Stimulated activated CD8-positive, alpha-beta memory T cell treated with anti-CD3 and anti-CD28 coated beads, Interleukin-7, amount 100 ng/mL, for 4 hours (primary cell): ENCODE data around the gene TNFAIP2.

Source experiments
- DNase-seq, 2 donors: peaks; one replicate each; pipeline ENCODE4 v3.0.0-alpha.2; 2020; ENCODE audit warnings: low read depth in 2 of 2

The TNFAIP2 gene

GRCh38 chr14:103122947-103123633, at the start of gene TNFAIP2:
TSS of gene TNFAIP2 (plus strand) at chr14:103123461. CDS start at chr14:103126458, 2,997 bp downstream.
- no peak for DNase-seq

DNA sequence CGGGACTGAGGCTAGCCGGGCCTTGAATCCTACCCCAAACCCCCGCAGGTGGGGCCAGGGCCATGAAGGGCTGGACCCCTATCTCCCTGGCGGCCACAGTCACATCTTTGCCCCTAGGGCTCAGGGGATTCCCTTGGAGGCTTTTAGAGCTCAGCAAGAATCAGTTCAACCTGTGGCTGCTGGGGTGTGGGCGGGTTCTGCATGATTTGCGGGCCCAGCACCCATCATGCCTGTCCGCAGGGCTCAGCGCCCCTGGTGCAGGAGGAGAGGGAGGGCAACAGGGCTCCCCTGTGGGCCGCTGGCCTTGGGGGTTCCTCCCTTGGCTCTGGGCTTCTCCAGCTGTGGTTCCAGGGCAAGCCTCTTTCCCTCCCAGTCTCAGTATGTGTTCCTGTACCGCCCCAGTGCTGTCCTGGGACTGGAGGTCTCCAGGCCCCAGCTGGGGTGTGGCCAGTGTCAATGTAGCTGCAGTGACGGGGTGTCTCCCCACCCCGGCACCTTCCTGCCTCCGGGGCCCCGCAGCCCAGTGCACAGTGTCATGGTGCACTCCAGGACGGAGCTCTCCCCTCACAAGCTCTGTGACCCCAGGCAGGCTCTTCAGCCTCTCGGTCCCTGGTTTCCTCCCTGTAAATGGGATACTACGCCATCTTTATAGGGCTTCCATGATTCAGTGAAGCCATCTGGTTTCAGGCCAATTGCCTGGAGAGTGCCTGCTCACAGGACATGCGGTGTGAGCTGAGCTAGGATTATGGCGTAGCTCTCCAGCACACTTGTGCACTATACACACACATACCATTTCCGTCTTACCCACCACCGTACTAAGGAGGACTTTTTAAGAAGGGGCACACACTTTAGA, 49.2 kb upstream of the TNFAIP2 start:
- no peak for DNase-seq

- peak in 1 of 2 donors; percentile 23 for DNase-seq
Measured at GRCh38 chr14:103074729-103075367, 48.4 kb upstream of the TNFAIP2 start.

GRCh38 chr14:103078420-103078749, 44.9 kb upstream of the TNFAIP2 start:
- peak; percentile 61 to 70 for DNase-seq

DNA sequence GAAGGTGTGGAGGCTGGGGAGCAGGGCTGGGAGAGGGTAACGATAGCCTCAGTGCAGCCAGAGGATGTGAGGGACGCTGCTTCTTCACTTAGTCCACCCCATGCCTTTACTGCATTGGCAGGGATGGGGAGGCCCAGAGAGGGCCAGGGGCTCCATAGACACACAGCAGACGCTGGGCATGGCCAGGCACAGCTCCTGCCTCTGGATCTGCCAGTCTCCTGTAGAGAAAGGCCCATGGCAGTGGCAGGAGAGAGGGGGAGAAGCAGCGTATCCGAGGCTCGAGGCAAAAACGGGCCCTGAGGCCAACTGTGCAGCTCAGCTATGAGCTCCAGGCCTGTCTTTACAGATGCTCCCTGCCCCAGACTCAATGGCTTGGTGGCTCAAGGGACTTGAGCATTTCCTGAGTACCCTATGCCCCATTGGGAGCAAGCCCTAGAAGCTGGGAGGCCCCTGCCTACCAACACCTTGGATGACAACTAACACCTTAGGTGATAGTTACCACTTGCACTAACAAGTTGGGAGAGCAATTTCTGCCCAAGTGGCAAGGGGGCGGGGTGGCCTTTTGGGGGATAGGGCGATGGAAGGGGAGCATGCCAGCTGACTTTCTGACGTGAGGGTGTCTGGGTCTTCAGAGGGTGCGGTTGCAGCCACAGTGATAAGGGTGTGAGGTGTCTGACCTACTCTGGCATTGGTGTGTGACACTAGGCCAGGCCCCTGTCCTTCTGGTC, 44.2 kb upstream of the TNFAIP2 start:
- no peak for DNase-seq

DNA sequence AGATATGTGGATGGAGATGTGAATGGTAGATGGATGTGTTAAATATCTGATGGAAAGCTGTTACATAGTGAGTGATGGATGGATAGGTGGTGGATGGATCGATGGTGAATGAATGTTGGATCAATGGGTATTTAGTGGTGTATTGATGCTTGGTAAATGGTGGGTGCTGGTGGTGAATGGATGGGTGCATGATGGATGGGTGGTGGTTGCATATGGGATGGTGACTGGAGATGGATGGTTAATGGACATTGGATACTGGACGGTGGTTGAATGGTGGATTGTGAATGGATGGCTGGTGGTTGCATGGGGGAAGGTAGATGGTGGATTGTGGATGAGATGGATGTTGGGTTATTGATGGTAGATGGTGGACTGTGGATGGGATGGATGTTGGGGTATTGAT, 41.3 kb upstream of the TNFAIP2 start:
- DNase-seq: no peak

- no peak for DNase-seq
Measured at GRCh38 chr14:103084021-103084919, 39.0 kb upstream of the TNFAIP2 start, which contains the start of gene LBHD2. TSS of gene LBHD2 (plus strand) at chr14:103084210. CDS start at chr14:103086013, 1,803 bp downstream.

DNA sequence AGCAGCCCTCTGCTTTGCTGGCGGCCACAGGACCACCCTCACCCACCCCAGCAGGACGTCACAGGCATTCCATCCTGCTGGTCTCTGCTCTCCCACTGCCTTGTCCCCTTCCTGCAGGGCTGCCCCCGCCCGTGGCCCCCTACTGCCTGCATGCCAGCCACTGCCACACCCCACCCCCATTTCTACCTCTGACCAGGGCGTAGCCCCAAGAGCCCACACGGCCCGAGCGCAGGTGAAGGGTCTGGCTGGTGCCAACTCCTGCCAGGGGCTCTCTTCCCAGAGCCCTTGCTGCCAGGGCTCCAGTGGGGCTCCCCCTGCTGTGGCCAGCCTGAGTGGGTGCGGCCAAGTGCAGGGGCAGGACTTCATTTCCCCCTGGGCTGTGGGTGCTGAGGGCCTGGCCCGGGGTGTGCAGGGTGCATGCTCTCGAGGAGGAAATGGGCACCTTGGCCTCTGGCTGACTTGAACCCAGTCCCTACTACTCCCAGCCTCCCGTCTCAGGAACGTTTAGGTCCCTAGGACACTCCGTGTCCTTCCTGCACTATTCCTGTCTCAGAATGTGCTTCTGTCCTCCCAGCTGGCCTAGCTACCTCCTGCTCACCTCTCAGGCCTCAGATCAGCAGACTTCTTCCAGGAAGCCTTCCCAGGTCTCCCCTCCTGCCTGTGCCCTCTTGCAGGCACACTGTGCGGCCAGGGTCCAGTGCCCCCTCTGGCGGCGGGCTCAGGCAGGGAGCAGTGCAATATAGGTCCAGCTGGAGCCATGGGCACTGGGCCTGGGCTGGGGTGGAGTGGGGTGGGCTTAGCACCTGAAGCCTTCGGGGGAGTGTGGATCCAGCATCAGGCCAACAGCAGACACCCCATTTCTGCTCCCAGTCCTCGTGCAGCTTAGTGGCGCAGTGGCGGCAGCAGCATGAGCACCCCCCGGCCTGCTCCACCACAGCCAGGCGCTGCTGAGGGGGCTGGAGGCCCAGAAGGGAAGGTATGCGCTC, 37.9 kb upstream of the TNFAIP2 start:
- DNase-seq: no peak

DNA sequence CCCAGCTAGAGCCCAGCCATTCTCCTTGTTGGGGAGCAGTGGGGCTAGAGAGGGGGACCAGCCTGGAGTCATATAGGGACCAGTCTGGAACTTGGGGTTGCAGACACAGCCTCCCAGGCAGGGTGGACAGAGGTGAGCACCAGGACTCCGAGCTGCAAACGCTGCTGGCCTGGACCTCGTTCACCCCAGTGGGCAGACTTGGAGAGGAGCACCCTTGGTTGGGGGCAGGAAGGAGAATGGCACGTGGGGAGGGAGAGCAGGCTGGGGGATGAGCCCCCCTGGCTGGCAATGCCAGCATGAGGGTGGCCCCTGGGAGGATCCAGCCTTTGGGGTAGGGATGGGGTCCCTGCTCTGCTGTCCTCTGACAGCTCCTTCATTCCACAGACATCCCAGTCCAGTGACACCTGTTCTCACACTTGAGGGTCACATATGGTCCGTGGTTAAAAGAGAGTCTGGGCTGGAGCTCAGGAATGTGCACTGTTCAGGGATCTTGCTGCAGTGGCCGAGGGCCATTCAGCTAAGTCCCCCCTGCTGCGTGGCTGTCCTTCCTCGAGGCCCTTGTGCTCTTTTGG, 36.4 kb upstream of the TNFAIP2 start:
- no peak for DNase-seq

DNA sequence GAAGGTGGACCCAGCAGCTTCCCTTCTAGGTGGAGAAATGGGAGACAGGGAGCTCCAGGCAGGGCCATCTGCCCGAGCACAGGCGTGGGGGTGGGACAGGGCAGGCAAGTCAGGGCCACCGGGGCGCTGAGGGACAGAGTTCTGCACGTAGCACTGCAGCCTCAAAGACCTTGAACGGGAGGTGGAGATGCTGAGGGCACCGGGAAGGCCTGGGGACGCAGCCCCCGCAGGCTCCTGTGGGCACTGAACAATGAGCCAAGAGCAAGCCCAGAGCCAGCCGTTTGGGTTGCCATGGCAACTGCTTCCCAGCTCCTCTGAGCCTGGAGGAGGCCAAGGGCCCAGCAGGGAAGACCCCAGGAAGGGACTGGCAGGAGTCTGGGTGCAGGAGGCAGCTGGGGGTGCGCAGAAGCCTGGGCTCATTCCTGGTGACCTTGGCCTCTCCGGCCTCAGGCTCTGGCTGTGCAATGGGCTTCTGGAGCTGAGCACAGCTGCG, 35.9 kb upstream of the TNFAIP2 start:
- no peak for DNase-seq

- no peak for DNase-seq
Measured at GRCh38 chr14:103088921-103089320, 34.3 kb upstream of the TNFAIP2 start.

GRCh38 chr14:103089386-103090335, 33.6 kb upstream of the TNFAIP2 start:
- no peak for DNase-seq

GRCh38 chr14:103090481-103091020, 32.7 kb upstream of the TNFAIP2 start:
- no peak for DNase-seq

DNA sequence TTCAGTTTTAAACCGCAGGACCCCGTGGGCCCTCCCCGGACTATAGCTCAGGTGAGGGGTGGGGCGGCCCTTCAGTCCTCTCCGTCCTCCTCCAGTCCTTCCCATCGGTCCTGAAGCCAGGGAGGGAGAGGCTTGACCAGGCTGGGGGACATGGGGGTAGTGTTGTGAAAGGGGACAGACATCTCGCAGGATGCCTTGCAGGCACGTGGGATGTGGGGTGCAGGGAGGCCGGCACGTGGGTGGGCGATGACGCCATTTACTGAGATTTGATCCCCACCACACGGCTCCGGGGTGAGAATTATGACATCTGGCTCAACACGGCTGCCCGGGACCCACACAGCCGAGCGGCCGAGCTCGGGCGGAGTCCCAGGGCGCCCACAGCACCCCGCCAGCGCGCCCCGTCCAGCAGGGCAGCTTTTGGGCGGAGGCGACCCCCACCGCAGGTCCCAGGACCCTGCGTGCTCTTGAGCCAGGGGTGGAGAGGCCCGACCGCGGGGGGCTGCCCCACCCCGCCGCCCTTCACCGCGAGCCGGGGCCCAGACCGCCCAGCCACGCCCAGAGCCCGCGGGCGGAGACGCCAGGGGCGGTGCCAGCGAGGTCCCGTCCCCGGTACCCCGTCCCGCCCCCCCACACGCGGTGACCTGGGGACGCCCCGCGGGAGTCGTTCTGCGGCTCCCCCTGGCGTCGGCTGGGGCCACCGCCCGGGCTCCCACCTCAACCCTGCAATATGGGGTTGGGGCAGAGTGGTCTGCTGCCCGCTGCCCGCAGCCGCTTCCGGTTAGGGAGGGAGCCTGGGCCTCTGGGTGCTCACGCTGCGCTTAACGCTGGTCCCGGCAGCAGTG, 32.0 kb upstream of the TNFAIP2 start:
- peak; percentile 54 to 76 for DNase-seq

DNA sequence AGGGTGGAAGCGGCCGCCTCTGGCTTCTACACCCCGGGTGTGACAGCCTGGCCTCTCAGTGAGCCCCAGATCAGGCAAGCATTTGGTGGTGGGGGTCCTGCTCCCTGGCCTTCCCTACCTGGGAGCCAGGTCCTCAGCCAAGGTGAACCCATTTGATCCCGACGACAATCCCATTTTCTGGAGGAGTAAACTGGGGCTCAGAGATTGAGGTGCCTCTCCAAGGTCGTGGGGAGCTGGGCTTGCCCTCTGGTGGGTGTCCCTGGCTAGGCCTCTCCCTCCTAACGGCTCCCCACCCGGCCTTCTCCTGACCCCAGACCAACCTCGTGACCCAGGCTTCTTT, 31.4 kb upstream of the TNFAIP2 start:
- DNase-seq: no peak

- no peak for DNase-seq
Measured at GRCh38 chr14:103093856-103094405, 29.3 kb upstream of the TNFAIP2 start.
